Stimulated activated CD8-positive, alpha-beta memory T cell treated with anti-CD3 and anti-CD28 coated beads, Interleukin-7, amount 100 ng/mL, for 24 hours (primary cell): ENCODE measurements around the gene CAPN11.

Experiments used
- DNase-seq: peaks from one replicate; pipeline ENCODE4 v3.0.0-alpha.2; 2020; ENCODE audit warnings: low read depth

CAPN11 gene

DNA sequence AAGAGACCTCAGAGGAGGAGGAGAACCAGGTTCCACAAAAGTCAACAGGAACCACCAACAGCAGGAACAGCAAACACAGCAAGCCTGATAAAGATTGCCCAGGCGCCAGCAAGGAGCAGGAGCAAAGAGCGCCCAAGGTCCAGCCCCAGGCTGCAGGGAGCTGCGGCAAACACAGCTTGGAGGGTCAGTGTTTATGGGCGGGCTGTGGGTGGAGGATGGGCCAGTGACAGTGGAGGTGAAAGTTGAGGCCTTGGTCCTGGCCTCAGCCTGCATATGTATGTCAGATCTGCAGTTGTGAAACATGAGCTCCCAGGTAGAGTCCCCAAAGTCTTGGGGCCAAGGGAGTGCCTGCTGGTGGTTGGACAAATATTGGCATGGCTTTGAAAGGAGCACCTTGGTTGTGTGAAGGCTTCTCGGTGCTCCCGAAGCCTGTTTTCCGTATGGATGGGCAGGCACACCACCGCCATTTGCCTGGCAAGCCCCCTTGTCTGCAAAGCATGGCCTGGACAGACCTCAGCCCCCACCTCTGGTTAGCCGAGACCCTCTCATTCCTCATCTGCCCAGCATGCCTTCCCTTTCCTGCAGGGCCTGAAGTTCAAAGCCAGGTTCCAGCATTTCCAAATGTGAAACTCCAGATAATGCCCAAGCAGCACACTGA lies 2.0 kb upstream of the CAPN11 start:
- no peak for DNase-seq

DNA sequence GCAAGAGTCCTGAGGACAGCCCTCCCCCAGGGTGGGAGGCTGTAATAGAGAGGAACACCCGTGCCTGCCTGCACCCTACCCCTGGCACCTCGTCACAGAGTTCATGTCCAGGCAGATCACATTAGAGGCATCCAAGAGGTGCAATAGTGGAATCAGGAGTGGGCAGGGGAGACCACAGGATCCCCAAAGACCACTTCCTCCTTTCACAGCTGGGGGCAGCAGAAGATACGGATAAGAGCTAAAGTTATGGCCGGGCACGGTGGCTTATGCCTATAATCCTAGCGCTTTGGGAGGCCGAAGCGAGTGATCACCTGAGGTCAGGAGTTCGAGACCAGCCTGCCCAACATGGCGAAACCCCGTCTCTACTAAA lies 1.5 kb upstream of the CAPN11 start:
- DNase-seq, result no peak

DNA sequence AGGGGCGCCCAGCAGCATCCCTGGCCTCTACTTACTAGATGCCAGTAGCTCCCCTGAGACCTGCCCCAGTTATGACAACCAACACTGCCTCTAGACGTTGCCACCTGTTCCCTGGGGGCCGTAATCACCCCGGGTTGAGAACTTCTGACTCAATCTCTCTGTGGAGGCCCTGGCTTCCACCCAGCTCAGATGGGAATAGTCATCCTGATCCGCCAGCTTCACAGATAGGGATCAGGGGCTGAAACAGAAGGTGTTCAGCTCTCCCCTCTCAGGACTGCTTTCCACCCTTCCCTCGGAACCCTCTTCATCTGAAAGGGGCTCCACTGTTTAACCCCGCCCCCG lies 3.3 kb downstream of the CAPN11 start:
- no peak for DNase-seq

DNA sequence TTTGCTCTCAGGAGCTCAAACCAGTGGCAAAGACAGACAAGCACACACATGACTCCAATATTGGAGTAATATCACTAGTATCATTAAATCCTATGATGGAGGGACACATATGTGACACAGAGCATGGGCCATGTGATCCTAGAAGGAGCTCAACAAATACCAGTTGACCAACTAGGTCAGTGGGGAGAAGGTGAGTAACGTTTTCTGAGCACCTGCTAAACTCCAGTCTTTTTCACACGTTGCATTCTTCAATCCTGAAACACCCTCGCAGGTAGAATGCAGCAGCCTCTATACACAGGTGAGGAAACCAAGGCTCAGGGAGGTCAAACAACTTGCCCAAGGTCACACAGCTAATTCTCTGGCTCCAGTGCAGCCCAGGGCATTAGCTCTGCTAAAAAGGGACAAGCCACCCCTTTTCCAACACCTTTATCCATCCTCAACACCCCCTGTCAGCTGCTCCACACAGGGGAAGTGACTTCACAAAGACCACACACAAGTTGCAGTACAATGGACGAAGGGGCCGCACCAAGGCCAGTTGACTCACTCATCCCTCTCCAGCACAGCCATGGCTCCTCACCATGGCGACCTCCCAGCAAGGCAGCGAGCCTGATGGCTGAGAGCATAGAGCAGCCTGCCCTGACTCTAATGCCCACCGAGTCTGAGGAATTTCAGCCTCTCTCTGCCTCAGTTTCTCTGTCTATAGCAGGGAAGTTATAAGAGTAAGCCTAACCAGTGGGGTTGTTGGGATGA lies 4.4 kb downstream of the CAPN11 start:
- no peak for DNase-seq

DNA sequence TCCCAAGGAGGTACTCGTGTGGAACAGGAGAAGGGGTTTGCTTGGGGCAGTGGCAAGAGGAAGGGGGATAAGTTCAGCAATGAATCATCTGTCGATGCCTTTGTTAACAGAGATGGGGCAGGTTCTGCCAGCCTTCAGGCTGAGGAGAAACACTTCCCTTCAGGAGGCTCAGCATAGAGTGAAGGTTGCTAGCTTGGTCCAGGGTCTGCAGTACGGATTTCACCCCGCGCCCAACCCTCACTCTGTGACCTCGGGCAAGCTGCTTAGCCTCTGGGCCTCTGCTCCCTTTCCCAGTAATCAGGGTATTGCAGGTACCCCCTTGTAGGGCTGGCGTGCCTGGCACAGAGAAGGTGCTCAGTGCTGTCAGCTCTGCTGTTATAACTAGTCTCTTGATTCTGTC lies 7.5 kb downstream of the CAPN11 start:
- no peak for DNase-seq

DNA sequence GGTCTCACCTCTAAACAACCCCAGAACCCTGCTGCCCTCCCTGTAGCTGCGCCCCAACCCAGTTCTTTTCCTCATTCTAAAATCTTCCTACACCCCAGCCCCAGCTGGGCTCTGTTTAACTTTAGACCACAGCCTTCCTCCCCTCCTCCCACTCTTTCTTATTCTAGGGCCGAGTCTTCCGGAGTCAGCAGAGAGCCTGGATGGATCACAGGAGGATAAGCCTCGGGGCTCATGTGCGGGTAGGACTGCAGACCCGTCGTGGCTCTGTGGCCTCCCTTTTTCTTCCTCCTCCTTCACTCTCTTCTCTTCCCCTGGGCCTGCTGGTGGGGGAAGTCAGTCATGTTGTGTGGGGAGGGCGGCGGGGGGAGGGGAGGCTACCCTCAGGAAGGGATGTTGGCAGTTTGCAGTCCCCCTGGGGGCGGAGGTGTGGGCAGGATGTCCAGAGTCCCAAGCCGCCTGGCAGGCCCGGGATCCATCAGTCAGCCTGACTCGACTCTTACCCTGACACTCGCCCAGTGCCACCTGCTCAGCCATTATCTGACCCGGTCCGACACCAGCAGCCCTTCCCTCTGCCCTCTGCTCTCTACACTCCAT lies 8.1 kb downstream of the CAPN11 start:
- DNase-seq, result no peak

DNA sequence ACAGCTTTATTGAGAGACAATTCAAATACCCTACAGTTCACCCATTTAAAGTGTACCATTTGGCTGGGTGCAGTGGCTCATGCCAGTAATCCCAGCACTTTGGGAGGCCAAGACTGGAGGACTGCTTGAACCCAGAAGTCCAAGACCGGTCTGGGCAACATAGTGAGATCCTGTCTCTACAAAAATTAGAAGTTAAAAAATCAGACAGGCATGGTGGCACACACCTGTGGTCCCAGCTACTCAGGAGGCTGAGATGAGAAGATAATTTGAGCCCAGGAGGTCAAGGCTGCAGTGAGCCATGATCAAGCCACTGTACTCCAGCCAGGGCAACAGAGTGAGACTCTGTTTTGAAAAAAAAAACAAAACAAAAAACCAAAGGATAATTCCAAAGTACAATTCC lies 8.9 kb downstream of the CAPN11 start:
- no peak for DNase-seq

DNA sequence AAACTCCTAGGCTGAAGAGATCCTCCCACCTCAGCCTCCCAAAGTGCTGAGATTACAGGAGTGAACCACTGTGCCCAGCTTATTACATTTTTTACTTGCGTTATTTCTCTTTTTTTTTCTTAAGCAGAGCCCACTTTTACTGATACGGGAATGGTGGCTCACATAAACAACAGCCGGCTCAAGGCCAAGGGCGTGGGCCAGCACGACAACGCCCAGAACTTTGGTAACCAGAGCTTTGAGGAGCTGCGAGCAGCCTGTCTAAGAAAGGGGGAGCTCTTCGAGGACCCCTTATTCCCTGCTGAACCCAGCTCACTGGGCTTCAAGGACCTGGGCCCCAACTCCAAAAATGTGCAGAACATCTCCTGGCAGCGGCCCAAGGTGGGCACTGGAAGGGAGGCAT lies 10.5 kb downstream of the CAPN11 start:
- DNase-seq, result no peak

DNA sequence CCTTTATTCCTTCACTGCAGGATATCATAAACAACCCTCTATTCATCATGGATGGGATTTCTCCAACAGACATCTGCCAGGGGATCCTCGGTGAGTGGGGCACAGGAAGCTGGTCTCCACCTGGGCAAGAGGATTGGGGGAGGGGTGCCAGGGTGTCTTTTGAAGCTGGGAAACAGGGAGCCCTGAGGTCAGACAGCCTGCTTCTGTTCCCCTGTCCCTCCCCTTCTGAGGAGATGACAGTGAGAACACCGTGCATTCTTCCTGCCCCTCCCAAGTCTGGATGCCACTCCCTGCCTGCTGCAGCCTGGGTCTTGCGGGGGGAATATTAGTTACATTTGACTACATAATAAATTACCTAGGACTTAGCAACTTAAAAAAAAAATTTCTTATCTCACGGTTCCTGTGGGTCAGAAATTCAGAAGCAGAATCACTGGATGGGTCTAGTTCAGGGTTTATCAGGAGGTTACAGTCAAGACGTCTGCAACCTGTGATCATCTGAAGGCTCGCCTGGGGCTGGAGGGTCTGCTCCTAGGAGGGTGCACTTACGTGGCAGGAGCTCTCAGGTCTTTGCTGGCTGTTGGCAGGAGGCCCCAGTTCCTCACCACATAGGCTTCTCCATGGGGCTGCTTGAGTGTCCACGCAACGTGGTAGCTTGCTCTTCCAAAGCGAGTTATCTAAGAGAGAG lies 11.4 kb downstream of the CAPN11 start:
- no peak for DNase-seq

DNA sequence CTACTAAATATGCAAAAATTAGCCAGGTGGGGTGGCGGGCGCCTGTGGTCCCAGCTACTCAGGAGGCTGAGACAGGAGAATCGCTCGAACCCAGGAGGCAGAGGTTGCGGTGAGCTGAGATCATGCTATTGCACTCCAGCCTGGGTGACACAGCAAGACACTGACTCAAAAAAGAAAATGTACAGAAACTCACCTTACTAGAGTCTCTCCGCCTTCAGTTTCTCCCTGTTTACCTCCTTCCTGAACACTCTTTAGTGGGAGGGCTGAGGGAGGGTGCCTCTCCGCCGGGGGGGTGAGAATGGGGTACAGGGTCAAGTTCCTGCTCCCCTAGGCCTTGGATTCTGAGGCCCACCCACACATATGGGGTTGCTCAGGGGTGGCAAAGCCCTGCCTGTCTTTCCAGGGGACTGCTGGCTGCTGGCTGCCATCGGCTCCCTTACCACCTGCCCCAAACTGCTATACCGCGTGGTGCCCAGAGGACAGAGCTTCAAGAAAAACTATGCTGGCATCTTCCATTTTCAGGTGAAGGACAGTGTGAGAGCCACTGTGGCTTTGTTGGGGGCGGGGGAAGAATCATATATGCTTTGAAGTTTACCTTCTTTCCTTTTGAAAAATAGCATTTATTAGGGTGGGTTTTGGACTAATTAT lies 13.4 kb downstream of the CAPN11 start:
- no peak for DNase-seq

DNA sequence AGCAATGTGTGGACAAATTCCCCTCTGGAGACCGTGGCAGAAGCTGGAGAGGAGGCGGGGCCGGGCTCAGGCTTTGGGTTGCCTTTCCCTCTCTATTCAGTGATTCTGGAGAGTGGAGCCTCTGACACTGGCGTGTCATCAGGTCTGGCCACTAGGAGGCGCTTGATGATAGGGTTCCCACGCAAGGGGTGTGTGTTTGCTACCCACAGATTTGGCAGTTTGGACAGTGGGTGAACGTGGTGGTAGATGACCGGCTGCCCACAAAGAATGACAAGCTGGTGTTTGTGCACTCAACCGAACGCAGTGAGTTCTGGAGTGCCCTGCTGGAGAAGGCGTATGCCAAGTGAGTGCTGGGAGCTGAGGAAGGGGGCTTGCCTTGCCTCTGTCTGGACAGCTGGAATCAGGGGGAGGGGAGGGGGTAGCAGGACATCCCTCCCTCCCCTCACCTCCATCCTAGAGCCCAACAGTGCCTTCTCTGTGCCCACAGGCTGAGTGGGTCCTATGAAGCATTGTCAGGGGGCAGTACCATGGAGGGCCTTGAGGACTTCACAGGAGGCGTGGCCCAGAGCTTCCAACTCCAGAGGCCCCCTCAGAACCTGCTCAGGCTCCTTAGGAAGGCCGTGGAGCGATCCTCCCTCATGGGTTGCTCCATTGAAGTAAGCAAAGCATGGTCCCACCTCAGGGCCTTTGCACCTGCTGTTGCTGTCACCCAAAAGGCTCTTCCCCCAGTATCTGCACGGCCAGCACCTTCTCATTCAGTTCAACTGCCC lies 14.3 kb downstream of the CAPN11 start:
- peak; percentile 68 for DNase-seq

DNA sequence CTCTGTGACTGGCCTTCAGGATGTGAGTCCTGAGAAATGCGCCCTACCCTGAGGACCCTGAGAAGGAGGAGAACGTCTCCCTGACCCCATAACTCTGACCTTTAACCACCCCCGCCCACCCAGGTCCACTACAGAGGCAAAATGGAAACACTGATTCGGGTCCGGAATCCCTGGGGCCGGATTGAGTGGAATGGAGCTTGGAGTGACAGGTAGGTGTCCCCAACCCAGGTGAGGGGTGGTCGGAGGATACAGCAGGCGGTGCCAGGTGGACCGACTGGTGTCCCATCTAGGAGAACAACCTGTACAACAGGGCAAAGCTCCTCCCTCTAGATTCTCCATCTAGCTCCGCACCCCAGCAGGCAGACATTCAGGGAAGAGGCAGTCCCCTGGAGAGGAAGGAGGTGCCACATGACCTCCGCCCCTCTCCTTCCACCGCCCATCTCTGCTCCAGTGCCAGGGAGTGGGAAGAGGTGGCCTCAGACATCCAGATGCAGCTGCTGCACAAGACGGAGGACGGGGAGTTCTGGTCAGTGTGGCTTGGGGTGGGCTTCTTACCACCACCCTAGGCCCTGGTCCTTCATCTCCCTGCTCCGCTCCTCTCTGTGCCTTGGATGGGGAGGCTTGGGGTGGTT lies 17.6 kb downstream of the CAPN11 start:
- DNase-seq, result no peak

DNA sequence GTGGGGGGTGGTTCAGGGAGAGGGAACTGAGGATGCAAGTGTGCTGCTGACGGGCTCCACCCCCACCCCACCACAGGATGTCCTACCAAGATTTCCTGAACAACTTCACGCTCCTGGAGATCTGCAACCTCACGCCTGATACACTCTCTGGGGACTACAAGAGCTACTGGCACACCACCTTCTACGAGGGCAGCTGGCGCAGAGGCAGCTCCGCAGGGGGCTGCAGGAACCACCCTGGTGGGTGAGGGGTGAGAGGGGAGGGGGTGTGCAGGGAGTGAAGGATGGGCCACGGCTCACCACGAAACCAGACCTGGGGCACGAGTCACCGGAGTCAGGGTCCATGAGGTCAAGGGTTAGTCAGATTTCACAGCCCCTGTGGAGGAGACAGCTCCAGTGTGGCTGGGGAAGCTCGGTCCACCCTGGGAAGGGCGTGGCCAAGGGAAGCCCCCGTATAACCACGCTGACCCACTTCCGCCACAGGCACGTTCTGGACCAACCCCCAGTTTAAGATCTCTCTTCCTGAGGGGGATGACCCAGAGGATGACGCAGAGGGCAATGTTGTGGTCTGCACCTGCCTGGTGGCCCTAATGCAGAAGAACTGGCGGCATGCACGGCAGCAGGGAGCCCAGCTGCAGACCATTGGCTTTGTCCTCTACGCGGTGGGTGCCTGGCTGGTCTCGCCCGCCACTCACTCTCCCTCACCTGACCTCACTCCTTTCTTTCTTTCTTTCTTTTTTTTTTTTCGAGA lies 18.3 kb downstream of the CAPN11 start:
- no peak for DNase-seq

DNA sequence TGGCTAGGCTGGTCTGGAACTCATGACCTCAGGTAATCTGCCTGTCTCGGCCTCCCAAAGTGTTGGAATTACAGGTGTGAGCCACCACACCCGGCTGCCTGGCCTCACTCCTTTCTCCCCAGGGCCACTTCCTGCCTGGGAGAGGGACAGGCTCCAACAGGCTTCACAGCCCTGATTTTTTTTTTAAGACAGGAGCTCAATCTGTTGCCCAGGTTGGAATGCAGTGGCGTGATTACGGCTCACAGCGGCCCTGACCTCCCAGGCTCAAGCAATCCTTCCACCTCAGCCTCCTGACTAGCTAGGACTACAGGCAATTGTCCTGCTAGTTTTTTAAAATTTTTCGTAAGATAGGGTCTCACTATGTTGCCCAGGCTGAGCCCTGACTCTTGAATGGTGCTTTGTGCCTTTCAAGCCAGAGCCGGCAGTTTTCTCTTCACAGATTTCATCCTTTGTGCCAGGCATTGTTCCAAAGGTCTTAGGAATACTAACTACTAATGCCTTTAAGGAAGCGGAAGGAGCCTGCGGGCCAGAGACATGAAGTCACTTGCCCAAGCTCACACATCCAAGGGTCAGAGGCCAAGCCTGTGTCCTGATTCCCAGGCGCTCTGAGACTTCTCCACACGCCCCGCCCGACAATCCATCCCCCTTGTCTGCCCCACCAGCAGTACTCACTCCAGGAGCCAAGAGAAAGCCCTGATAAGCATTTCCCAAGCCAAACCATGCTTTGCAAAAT lies 19.2 kb downstream of the CAPN11 start:
- no peak for DNase-seq

DNA sequence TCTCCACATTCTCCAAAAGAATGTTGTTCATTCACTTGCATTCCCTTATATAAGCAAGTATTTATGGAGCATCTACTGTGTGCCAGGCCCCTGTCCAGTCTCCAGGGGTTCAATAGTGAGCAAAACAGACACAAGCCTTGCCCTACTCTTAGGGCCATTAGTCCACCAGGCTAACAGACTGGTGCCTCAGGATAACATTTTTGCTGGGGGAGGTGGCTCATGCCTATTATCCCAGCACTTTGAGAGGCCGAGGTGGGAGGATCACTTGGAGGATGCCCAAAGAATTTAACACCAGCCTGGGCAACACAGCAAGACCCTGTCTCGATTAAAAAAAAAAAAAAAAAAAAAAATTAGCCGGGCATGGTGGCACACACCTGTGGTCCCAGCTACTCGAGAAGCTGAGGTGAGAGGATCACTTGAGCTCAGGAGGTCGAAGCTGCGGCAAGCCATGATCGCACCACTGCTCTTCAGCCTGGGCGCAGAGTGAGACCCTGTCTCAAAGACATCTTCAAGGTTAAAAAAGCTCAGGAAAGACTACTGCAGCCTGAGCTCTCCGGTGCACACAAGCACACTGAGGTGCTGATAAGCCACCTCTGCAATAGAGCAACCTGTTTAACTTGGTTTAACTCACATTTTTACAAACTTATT lies 19.9 kb downstream of the CAPN11 start:
- no peak for DNase-seq

DNA sequence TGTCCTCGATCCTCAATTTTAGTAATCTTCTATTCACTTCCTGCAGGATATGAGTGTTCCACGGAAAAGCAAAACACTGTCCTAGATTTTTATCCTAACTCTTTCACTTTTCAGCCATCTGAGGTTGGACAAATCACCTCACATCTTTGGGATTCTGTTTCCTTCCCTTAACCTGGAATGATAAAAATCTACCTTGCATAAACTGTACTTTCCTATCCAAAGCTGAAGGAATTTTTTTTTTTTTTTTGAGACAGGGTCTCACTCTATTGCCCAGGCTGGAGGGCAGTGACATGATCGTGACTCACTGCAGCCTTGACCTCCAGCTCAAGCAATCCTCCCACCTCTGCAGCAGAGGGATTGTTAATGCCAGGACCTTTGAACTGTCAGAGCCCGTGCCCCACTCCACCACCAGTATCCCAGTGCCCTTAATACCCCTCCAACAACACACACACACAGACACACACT lies 20.5 kb downstream of the CAPN11 start:
- no peak for DNase-seq

DNA sequence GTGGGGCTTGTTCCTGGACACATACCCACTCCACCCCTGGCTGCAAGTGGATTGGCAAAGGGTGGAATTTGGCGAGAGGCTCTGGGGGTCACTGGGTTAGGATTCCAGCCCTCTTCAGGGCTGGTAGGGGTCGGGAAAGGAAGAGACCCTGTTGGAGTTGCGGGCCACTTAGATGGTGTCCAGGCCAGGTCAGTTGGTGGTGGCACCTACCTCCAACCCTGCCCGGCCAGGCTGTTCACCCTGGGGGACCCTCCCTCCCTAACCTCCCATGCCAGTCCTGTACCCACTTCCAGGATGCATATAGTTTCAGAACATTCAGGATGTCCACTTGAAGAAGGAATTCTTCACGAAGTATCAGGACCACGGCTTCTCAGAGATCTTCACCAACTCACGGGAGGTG lies 21.0 kb downstream of the CAPN11 start:
- no peak for DNase-seq

DNA sequence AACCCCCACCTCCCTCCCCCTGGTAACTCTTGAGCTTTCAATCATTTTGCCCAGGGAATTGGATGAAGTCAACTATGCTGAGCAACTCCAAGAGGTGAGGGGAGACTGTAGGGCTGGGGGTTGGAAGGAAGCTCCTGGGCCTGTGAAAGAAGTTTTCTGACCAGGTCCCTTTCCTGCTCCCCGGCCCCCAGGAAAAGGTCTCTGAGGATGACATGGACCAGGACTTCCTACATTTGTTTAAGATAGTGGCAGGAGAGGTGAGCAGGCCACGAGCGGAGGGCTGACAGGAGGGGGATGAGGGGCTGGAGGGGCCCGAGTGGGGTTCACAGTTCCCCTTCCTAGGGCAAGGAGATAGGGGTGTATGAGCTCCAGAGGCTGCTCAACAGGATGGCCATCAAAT lies 21.8 kb downstream of the CAPN11 start:
- no peak for DNase-seq

DNA sequence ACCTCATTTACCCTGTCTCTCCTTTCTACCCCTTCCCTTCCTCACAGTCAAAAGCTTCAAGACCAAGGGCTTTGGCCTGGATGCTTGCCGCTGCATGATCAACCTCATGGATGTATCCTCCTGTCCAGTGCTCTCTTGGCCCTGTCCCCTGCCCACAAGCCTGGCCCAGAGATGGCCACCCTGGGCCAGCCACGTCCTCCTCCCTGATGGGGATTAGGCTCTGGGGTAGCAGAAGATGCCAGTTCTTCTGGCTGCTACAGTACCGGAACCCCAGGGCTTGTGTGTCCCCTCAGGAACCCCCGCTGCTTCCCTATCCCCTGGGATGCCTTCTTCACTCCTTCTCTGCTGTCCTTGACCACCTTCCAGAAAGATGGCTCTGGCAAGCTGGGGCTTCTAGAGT lies 22.3 kb downstream of the CAPN11 start:
- DNase-seq, result no peak
